ENCODE measurements around the gene SRSF2.

Gene SRSF2

DNA sequence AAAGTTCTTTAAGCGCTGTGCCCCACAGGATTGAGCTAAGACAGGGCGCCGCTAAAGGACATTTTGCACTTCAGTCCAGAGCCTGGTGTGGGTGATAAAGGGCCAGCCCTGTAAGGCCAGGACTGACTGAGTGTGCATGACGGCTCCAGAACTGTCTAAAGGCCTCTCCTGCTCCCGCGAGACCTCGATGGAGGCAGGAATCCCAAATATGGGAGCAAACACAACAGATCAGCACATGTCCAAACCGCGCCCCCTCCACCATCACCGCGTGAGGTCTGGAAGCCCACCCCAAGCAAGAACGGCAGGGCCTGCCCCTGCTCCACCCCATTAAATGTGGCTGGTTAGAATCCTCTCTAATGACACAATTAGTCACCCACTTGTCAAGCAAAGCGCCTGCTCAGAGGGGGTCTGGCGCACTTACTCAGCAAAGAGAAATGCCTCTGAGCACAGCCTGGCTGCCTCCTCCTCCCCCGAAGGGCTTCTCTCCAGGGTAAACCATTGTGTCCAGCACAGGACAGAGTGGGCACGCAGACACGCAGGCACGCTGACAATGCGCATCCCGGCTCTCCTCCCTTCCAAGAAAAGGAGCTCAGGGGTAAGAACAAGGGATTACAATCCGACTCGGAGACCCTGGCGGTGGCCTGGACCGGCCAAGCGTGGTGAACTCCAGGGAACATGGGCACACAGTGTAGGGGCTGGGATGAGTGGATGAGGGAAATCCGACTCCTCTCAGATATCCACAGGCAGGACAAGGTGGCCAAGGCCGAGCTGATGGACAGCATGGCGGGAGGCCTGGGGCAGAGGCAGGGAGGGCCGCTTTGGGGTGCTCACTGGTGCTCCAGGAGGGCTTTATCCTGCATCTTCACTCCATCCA is 27.8 kb downstream of the SRSF2 start:
- TF ChIP-seq, protein P1, sequence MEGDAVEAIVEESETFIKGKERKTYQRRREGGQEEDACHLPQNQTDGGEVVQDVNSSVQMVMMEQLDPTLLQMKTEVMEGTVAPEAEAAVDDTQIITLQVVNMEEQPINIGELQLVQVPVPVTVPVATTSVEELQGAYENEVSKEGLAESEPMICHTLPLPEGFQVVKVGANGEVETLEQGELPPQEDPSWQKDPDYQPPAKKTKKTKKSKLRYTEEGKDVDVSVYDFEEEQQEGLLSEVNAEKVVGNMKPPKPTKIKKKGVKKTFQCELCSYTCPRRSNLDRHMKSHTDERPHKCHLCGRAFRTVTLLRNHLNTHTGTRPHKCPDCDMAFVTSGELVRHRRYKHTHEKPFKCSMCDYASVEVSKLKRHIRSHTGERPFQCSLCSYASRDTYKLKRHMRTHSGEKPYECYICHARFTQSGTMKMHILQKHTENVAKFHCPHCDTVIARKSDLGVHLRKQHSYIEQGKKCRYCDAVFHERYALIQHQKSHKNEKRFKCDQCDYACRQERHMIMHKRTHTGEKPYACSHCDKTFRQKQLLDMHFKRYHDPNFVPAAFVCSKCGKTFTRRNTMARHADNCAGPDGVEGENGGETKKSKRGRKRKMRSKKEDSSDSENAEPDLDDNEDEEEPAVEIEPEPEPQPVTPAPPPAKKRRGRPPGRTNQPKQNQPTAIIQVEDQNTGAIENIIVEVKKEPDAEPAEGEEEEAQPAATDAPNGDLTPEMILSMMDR (IDR thresholded peaks at IDR 0.05; ENCODE audit: control insufficient read depth, extremely low read depth, insufficient read depth): no peak
- no peak for DNase-seq (ENCODE audit: low read depth)
- no peak overlapping the region for H3K4me3 ChIP-seq (ENCODE audit: low read depth, low read length)

DNA sequence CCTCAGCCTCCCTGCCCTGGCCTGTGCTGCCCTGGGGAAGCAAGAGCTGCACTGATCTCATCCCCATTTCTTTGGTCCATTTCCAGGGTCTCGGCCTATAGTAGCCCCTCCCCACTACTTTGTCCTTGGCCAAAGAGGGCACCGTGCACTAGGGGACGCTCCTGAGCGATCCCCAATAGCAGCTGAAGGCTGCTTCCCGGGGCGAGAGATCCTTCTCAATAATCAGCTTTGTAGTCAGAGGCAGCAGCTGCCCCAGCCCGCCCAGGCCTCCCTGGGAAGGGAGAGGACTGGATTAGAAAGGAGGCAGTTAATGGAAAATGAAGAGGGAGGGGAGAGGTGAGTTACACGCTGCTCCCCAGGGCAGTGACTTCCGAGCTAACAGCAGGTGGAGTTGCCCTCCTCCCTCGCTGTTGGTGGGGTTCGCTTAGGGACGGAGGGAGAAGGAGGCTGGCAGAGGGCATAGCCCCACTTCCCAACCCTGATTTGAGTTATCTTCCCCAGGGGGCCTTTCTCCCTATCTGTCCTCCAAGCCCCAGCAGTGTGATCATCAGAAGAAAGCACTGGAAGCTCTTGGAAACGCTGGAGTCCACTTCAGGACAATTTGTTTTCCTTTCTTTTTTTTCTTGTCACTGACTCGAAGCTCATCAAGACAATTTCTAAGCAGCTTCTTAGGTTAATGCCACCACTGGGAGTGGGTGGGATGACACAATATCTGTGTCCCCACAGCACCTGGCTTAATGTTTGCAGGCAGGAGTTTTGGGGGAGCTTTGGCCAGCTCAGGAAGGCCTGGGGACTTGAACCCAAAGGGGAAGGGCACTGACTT is 28.9 kb downstream of the SRSF2 start:
- H3K4me3 ChIP-seq (ENCODE audit: low read depth, low read length): no peak overlapping the region
- DNase-seq (ENCODE audit: low read depth): no peak
- TF ChIP-seq, protein P1 (IDR thresholded peaks at IDR 0.05; ENCODE audit: control insufficient read depth, extremely low read depth, insufficient read depth): no peak

DNA sequence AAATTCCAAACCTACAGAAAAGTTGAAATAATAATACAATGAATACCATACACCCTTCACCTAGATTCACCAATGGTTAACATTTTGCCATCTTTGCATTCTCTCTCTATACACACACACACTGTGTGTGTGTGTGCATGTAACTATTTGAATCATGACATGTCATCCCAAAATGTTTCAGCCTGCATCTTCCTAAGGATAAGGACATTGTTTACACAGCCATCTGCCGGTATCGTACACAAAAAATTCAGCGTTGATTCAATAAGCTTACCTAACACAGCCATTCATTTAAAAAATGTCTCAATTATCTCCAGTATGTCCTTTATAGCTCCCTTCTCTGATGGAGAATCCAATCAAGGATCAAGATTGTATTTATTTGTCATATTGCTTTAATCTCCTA is 30.3 kb downstream of the SRSF2 start:
- TF ChIP-seq, protein P1 (IDR thresholded peaks at IDR 0.05; ENCODE audit: control insufficient read depth, extremely low read depth, insufficient read depth): no peak
- H3K4me3 ChIP-seq (ENCODE audit: low read depth, low read length): no peak overlapping the region
- DNase-seq (ENCODE audit: low read depth): no peak

- H3K4me3 ChIP-seq (ENCODE audit: low read depth, low read length): no peak overlapping the region
- DNase-seq (ENCODE audit: low read depth): no peak
- TF ChIP-seq, protein P1 (IDR thresholded peaks at IDR 0.05; ENCODE audit: control insufficient read depth, extremely low read depth, insufficient read depth): no peak
Measured at GRCh38 chr17:76704805-76705204, 32.3 kb downstream of the SRSF2 start.

DNA sequence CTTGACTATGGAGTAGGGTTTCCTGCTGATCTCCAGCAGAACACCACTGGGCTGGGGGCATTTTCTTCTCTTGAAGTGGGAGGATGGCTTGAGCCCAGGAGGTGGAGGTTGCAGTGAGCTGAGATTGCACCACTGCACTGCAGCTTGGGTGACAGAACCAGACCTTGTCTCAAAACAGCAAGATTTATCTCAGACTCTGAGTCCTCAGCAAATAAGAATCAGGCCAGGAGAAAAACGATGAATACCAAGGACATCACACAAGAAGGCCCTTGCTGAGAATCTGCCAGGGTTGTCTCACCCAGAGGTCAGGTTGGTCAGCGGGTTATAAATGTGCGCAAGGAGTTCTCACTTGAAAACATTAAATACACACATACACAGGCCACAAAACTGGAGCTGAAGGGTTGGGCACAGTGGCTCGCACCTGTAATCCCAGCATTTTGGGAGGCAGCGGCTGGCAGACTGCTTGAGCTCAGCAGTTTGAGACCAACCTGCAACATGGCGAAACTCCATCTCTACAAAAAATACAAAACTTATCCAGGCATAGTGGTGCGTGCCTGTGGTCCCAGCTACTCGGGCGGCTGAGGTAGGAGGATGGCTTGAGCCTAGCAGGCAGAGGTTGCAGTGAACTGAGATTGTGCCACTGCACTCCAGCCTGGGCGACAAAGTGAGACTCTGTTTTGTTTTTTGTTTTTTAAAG is 34.0 kb downstream of the SRSF2 start:
- TF ChIP-seq, protein P1 (IDR thresholded peaks at IDR 0.05; ENCODE audit: control insufficient read depth, extremely low read depth, insufficient read depth): no peak
- no peak for DNase-seq (ENCODE audit: low read depth)
- no peak overlapping the region for H3K4me3 ChIP-seq (ENCODE audit: low read depth, low read length)

DNA sequence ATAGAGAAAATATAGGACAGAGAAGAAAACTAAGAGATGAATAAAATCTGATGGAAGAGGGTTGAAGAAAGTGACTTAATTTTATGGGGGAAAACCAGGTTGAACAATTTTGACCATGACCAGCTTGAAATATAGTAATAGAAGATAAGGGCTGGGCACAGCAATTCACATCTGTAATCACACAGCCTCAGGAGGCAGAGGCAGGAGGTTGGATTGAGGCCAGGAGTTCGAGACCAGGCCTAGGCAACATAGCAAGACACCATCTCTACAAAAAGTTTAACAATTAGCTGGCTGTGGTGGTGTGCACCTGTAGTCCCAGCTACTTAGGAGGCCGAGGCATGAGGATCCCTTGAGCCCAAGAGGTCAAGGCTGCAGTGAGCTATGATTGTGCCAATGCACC is 35.1 kb downstream of the SRSF2 start:
- TF ChIP-seq, protein P1 (IDR thresholded peaks at IDR 0.05; ENCODE audit: control insufficient read depth, extremely low read depth, insufficient read depth): no peak
- no peak for DNase-seq (ENCODE audit: low read depth)
- no peak overlapping the region for H3K4me3 ChIP-seq (ENCODE audit: low read depth, low read length)
